ENCODE measurements around the gene TMED10. TPM values are rescaled to one million over a fixed set of nuclear protein-coding genes. Genes with fewer than 3 reads are reported as not detected.
A peak's percentile ranks its signal among the peaks of the same experiment; 100 is the strongest.
"Not testable (repeated sequence)": the region's sequence is repeated elsewhere in the genome, so short reads cannot be mapped to it uniquely, and the experiment has no call there.

The TMED10 gene
- total RNA-seq, 4 donors from 2014 or later = 58.6 to 181 (median 115) TPM

- peaks cover 0 to 39% (median 0%) of the 10 kb centered on the region in 4 donors for H3K4me1 ChIP-seq
- H3K36me3 ChIP-seq = peaks cover 0 to 6% (median 0%) of the 10 kb centered on the region in 3 donors
- DNase-seq = no peak
- peak overlapping the region in 1 of 4 donors; percentile 78 for H3K4me3 ChIP-seq
- H3K27me3 ChIP-seq = no peaks in the 10 kb centered on the region
- peak overlapping the region in 1 of 4 donors; percentile 94 for H3K27ac ChIP-seq
- H3K9me3 ChIP-seq = no peaks in the 10 kb centered on the region
- TF ChIP-seq POLR2A (IDR thresholded peaks at IDR 0.05) (no peak), CTCF (IDR thresholded peaks at IDR 0.05) (no peak)
Measured at GRCh38 chr14:75128596-75128990, 47.8 kb downstream of the TMED10 start.

- Histone ChIP-seq H3K27me3 (no peaks in the 10 kb centered on the region), H3K4me1 (peaks cover 0 to 40% (median 0%) of the 10 kb centered on the region in 4 donors), H3K4me3 (peak overlapping the region in 3 of 4 donors; percentile 67 to 78 (median 77)), H3K27ac (peak overlapping the region in 3 of 4 donors; percentile 93 to 94 (median 94)), H3K36me3 (peaks cover 0 to 3% (median 0%) of the 10 kb centered on the region in 3 donors), H3K9me3 (no peaks in the 10 kb centered on the region)
- TF ChIP-seq CTCF (IDR thresholded peaks at IDR 0.05) = peak in 1 of 6 experiments; percentile 5
- no peak for TF ChIP-seq POLR2A (IDR thresholded peaks at IDR 0.05)
- DNase-seq = no peak
Measured at GRCh38 chr14:75127903-75128595, 48.4 kb downstream of the TMED10 start.

- H3K27ac ChIP-seq = peak overlapping the region; percentile 93 to 95 (median 94)
- TF ChIP-seq POLR2A (IDR thresholded peaks at IDR 0.05) = peak in 1 of 2 donors; percentile 6
- not testable (repeated sequence) for H3K36me3 ChIP-seq, H3K9me3 ChIP-seq, H3K27me3 ChIP-seq
- peak in 2 of 3 donors; percentile 64 to 67 for DNase-seq
- peaks cover 0 to 40% (median 0%) of the 10 kb centered on the region in 4 donors for H3K4me1 ChIP-seq
- H3K4me3 ChIP-seq = peak overlapping the region; percentile 67 to 82 (median 78)
Measured at GRCh38 chr14:75127474-75127820, 49.0 kb downstream of the TMED10 start.

GRCh38 chr14:75126679-75127473 is 49.5 kb downstream of the TMED10 start, which contains the start of gene NEK9:
TSS of gene NEK9 (minus strand) at chr14:75127048. CDS start at chr14:75126921, 127 bp downstream.
- Histone ChIP-seq H3K36me3 (peaks cover 0 to 3% (median 0%) of the 10 kb centered on the region in 3 donors), H3K9me3 (no peaks in the 10 kb centered on the region), H3K4me3 (peak within 1 kb of the TSS; percentile 67 to 82 (median 78)), H3K4me1 (peaks cover 0 to 40% (median 0%) of the 10 kb centered on the region in 4 donors), H3K27me3 (no peaks in the 10 kb centered on the region), H3K27ac (peak within 1 kb of the TSS; percentile 93 to 95 (median 94))
- peak; percentile 89 to 95 (median 91) for DNase-seq
- TF ChIP-seq CTCF (IDR thresholded peaks at IDR 0.05) = peak in 1 of 6 experiments; percentile 23
- peak; percentile 68 to 71 for TF ChIP-seq POLR2A (IDR thresholded peaks at IDR 0.05)

GRCh38 chr14:75126121-75126544 is 50.3 kb downstream of the TMED10 start:
- H3K4me3 ChIP-seq = peak overlapping the region; percentile 67 to 82 (median 78)
- TF ChIP-seq CTCF (IDR thresholded peaks at IDR 0.05) = no peak
- TF ChIP-seq POLR2A (IDR thresholded peaks at IDR 0.05) = no peak
- H3K27ac ChIP-seq = peak overlapping the region; percentile 93 to 95 (median 94)

More at GRCh38 chr14:75126121-75126544, 50.3 kb downstream of the TMED10 start:
- Histone ChIP-seq H3K4me1 (peaks cover 0 to 40% (median 0%) of the 10 kb centered on the region in 4 donors), H3K9me3 (no peaks in the 10 kb centered on the region), H3K36me3 (peaks cover 0 to 3% (median 0%) of the 10 kb centered on the region in 3 donors), H3K27me3 (no peaks in the 10 kb centered on the region)
- no peak for DNase-seq
